Fibroblast of skin of left biceps (primary cell): Measurements from ENCODE around the gene SYVN1.
"Not testable (repeated sequence)": the region's sequence is repeated elsewhere in the genome, so short reads cannot be mapped to it uniquely, and the experiment has no call there.

Source experiments
- DNase-seq, 2 experiments: peaks; one replicate each; pipeline ENCODE4 v3.0.0-alpha.2; 2013; ENCODE audit warnings: low read depth in 2 of 2

Gene SYVN1

GRCh38 chr11:65134240-65134951 is at the start of gene SYVN1:
TSS of gene SYVN1 (minus strand) at chr11:65134519. CDS start at chr11:65133601, 918 bp downstream.
- peak; percentile 66 to 67 for DNase-seq

- DNase-seq = no peak
Measured at GRCh38 chr11:65183201-65183891, 49.0 kb upstream of the SYVN1 start.

DNA sequence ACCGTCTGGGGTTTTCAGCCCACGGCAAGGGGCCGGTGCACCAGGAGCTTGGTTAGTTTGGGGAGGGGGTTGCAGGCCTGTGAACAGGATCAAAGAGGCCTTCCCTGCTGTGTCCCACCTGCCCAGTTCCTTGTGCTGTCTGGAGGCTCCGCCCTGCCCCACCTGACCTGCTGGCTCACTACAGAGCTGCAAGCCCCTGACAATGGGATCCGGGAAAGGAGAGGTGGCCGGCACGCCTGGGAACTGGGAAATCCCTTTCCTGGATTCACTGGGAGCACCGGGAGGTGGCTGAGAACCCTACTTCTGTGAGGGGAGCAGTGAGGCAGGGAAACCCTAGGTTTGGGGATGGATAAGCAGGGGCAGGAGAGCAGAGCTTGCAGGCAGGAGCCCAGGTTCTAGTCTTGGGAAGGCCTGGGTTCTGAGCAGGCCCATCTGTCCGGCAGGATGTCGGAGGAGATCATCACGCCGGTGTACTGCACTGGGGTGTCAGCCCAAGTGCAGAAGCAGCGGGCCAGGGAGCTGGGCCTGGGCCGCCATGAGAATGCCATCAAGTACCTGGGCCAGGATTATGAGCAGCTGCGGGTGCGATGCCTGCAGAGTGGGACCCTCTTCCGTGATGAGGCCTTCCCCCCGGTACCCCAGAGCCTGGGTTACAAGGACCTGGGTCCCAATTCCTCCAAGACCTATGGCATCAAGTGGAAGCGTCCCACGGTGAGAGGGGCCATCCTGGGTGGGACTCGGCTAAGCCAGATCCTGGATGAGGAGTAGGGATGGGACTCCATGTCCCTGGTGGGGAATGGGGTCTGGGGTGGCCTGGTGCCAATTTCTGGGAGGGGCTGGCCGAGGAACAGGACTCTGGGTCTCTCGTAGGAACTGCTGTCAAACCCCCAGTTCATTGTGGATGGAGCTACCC is 48.2 kb upstream of the SYVN1 start:
- no peak for DNase-seq

- DNase-seq = peak; percentile 64 to 73
Measured at GRCh38 chr11:65181569-65182257, 47.4 kb upstream of the SYVN1 start, which contains the start of gene CAPN1. TSS of gene CAPN1 (plus strand) at chr11:65181928. CDS start at chr11:65182702, 774 bp downstream.

DNA sequence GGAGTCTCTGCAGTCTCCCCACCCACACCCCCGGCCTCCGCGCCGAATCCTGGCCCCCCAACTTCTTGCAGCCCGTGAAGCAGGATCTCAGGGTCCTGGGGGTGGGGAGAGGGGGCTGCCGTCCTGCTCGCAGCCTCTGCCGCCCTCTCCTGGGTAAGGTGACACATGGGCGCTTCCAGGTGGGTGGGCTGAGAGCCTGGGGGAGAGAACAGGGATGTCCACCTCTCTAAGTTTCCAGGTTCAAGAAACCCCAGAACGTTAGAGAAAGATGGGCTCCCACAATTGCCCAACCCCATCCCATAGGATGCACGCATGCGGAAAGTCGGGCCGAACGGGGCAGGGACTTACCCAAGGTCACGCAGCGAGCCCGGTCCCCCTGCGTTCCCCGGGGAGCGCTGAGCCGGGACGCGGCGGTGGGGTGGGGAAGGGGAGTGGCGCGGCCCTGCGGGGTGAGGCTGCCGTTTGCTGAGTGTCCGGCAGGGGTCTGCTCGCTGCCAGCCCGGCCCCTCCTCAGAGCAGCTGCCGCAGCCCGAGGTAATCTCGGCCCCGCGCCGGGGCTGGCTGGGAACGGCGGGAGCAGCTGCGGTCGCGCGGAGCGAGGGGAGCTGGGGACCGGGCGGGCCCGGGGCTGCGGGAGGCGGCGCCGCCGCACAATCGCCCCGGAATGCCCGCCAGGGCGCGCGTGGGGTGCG is 46.7 kb upstream of the SYVN1 start:
- no peak for DNase-seq

GRCh38 chr11:65174571-65175010 is 40.3 kb upstream of the SYVN1 start:
- DNase-seq = not testable (repeated sequence)

DNA sequence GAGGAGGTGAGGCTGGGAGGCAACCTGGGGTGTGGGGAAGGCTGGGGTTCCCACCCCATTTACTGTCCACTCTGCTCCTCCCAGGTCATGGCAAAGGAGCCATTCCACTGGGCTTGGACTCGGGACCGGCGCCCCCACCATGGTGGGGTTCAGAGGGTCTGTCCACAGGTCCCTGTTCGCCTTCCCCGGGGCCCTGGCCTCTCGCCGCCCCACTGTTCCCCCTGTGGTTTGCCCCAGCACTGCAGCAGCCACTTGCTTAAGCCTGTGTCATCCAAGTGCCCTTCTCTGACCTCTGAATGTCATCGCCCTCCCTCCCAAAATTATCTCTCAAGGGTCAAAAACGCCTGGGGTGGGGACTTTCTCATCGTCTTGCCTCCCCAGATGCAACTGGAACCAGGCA is 38.3 kb upstream of the SYVN1 start:
- no peak for DNase-seq

GRCh38 chr11:65170058-65170534 is 35.8 kb upstream of the SYVN1 start, which contains the start of gene SPDYC:
TSS of gene SPDYC (plus strand) at chr11:65170233. CDS start at chr11:65171358, 1,125 bp downstream.
- no peak for DNase-seq

DNA sequence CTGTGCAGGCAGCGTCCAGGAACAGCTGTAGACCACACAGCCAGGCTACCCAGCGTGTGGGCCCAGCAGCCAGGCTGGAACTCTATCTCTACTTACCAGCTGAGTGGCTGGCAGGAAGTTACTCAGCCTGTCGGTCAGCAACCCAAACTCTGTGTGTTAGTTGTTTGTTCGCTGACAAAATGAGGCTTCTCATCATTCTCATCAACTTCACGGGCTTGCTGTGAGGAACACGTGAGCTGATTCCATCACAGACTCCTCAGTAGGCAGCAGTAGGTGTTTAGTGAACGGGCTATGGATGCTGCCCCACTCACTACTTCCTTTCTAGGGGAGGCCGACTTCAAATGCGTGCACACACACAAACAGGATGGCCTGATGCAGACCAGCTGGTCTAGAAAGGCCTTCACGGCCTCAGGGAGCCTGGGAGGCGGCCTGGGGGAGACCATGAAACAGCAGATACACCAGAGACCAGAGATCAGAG is 34.9 kb upstream of the SYVN1 start:
- no peak for DNase-seq

- no peak for DNase-seq
Measured at GRCh38 chr11:65167656-65168055, 33.3 kb upstream of the SYVN1 start.

GRCh38 chr11:65166893-65167292 is 32.6 kb upstream of the SYVN1 start:
- DNase-seq = no peak

DNA sequence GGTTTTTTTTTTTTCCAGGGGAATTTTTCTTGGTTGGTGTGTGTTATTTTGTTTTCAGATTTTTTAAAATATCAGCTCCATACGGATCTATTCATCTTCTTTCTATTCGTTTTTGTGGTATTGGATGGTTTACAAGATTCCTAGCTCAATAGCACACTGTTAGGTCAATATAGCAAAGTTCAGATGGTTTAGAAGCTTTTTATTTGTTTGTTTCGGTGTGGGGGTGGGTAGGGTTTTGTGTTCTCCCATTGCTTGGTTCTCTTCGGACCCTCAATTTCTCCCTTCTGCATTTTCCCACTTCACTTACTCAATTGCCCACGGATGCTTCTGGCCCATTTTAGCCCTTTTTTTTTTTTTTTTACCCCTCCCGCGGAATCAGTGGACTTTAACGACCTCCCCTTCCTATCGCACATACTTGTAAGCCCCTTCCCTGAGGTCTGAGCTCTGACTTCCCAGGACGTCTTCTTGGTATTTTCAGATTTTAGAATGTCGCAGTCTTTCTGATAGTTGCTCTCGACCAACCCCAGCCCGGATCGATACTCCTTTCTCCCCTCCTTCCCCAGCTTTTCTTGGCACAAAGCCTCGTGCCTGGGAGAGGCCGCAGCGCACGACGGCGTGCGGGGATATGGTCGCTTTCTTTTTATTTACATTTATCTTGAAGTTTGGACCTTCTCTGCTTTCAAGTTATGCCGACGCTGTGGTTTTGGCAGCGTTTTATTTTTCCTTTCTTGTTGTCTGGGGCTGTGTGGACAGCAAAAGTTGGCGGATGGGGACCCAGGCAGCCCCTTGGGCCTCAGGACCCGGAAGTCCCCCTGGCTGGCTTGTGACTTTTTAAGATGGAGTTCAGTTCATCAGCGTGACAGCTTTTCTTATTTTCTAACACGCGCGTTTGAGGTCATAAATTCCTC is 31.3 kb upstream of the SYVN1 start:
- DNase-seq = no peak

DNA sequence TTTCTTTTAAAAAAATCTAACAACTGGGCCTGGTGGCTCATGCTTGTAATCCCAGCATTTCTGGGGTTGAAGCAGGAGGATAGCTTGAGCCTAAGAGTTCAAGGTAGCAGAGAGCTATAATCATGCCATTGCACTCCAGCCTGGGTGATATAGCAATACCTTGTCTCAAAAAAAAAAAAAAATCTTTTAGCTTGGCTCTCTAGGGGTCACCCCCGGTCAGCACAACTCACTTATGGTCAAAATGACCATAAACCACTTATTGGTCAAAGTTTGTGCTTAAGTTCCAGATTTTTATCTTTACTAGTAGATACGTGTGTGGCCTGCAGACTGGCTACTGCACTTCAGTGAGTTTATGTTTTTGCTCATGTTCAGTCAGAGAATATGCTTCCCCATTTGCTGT is 29.4 kb upstream of the SYVN1 start:
- DNase-seq = no peak

DNA sequence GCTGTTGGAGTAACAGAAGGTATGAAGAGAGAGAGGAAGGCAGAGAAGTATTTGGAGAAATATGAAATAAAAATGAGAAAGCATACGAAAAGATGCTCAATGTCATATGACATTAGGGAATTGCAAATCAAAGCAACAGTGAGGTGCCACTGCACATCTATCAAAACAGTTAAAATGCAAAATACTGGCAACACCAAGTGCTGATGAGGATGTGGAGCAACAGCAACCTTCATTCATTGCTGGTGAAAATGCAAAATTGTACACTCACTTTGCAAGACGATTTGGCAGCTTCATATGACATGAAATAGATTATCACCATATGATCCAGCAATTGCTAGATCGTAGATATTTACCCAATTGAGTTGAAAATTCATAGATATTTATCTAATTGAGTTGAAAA is 26.3 kb upstream of the SYVN1 start:
- DNase-seq = no peak

DNA sequence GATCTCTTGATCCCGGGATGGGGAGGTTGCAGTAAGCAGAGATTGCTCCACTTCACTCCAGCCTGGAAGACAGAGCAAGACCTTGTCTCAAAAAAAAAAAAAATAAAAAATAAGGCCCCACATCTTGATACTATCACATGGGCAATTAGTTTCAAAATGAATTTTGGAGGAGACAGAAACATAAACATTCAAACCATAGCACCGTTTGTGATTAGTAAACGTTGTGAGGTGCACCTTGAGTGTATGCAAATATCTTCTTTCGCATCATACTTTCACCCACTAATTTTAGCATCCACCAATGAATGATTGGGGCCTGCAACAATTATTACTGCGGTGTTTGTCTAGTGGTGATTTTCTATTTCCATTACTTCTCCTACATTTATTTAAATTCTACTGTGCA is 24.7 kb upstream of the SYVN1 start:
- DNase-seq = no peak

GRCh38 chr11:65157336-65157735 is 23.0 kb upstream of the SYVN1 start:
- DNase-seq = no peak

- no peak for DNase-seq
Measured at GRCh38 chr11:65156926-65157325, 22.6 kb upstream of the SYVN1 start.

DNA sequence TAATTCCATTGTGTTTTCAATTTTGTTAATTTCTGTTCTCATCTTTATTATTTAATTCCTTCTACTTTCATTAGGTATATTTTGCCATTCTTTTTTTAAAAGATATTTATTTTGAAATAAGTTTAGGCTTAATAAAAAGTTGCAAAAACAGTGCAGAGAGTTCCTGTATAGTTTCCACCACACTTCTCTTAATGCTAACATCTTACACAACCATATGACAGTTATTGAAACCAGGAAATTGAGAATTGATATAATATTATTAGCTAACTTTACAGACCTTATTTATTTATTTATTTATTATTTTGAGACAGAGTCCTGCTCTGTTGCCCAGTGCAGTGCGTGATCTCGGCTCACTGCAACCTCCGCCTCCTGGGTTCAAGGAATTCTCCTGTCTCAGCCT is 21.9 kb upstream of the SYVN1 start:
- DNase-seq = no peak

DNA sequence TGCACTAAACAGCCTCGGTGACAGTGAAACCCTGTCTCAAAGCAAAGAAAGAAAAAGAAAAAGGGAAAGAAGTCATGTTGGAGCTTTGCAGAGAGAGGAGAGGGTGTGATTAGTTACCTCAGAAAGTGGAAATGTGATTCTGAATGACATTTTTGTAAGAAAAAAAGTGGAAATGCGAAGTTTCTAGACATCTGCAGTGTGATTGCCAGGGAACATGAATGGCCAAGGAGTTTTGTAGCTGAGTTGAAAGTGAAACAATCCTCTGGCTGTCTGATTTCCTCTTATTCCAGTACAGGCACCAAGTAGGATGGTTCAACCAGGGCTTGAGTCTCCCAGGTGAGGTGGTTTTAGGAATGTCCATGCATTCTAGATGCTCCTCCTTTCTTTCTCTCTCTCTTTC is 17.8 kb upstream of the SYVN1 start:
- DNase-seq = no peak
